Sigmoid colon (tissue), 7 donors: ENCODE data around the gene TRIM41. TPM values are rescaled to one million over a fixed set of nuclear protein-coding genes. Genes with fewer than 3 reads are reported as not detected.

Experiments used
- DNase-seq: peaks from one replicate; pipeline ENCODE4 v3.0.0-alpha.2; 2019
- H3K27ac ChIP-seq, 4 donors: fragments of 200-600 bp; sonication (generic); one replicate each; pipeline ENCODE4 v1.5.1; 2016 to 2019; ENCODE audit warnings: mild to moderate bottlenecking in 1 of 4
- H3K27me3 ChIP-seq, 3 donors: fragments of 200-600 bp; sonication (generic); one replicate each; pipeline ENCODE4 v1.5.1; 2019; ENCODE audit warnings: mild to moderate bottlenecking in 1 of 3
- H3K36me3 ChIP-seq, 4 donors: fragments of 200-600 bp; sonication (generic); one replicate each; pipeline ENCODE4 v1.5.1; 2016 to 2019
- H3K4me1 ChIP-seq, 4 donors: fragments of 200-600 bp; sonication (generic); one replicate each; pipeline ENCODE4 v1.5.1; 2017 to 2019
- H3K4me3 ChIP-seq, 4 donors: fragments of 200-600 bp; sonication (generic); one replicate each; pipeline ENCODE4 v1.5.1; 2017 to 2019; ENCODE audit warnings: mild to moderate bottlenecking in 2 of 4, moderate library complexity in 1 of 4
- H3K9me3 ChIP-seq, 4 donors: fragments of 200-600 bp in 3 of 4; sonication (generic) in 3 of 4; one replicate each; pipeline versions ENCODE4 v1.5.1 to v1.6.1; 2013 to 2019
- CTCF ChIP-seq, 4 experiments: fragments of 450-650 bp in 3 of 4; fragments of 200-600 bp in 1 of 4; IDR thresholded peaks; one replicate each; pipeline ENCODE4 v1.5.1; 2016 to 2019; ENCODE audit warnings: antibody characterized with exemption in 4 of 4, mild to moderate bottlenecking in 3 of 4, moderate library complexity in 2 of 4
- EP300 ChIP-seq, 4 donors: sonication (generic); formaldehyde crosslinking; IDR thresholded peaks; one replicate each; pipeline ENCODE4 v1.6.1; 2017; ENCODE audit warnings: antibody characterized with exemption in 4 of 4
- POLR2A ChIP-seq, 2 donors: fragments of 450-650 bp; IDR thresholded peaks; one replicate each; pipeline ENCODE4 v1.6.1; 2016; ENCODE audit warnings: antibody characterized with exemption in 2 of 2, mild to moderate bottlenecking in 2 of 2, moderate library complexity in 2 of 2
- POLR2AphosphoS5 ChIP-seq, 4 donors: sonication (generic); formaldehyde crosslinking; IDR thresholded peaks; one replicate each; pipeline ENCODE4 v1.6.1; 2017; ENCODE audit warnings: antibody characterized with exemption in 4 of 4
- WGBS, 2 donors: extraction: QIAGEN DNeasy Blood & Tissue Kit; methylation state at CpG; one replicate each; pipeline ENCODE4 v1.1.7; 2013; 5-methylcytosine and 5-hydroxymethylcytosine counted together
- intact Hi-C: fragments of 100-400 bp; cut with DNase I; formaldehyde crosslinking; loops from one replicate; pipeline ENCODE4 v1.15.1; 2023
- polyA plus RNA-seq, 3 donors: library from polyadenylated mRNA; stranded (reverse); fragments of 200-250 nt; gene quantifications; one replicate each; pipeline ENCODE4 v1.2.3, GENCODE V29; 2013
- total RNA-seq, 4 donors: library from RNA; depleted of rRNA; stranded (reverse); fragments of >200 nt; gene quantifications; one replicate each; pipeline ENCODE4 v1.1.0, GENCODE V29; 2016
- donor health status: healthy with polysubstance abuse.
- donor health status: Bipolar disorder and iron deficiency.
- donor health status: healthy.

TRIM41 gene
- total and polyA plus RNA-seq, 7 donors, result 8.2 to 25.3 (median 14.1) TPM

- intact Hi-C loops, result loop anchor here (10.0 kb wide), 1 partner anchor 381 kb away; the partner anchor contains the start of gene MGAT1
- DNase-seq, result no peak
- TF ChIP-seq EP300 (IDR thresholded peaks at IDR 0.05) (no peak), POLR2AphosphoS5 (IDR thresholded peaks at IDR 0.05) (no peak), CTCF (IDR thresholded peaks at IDR 0.05) (no peak), POLR2A (IDR thresholded peaks at IDR 0.05) (no peak)
- WGBS, 2 donors, result 70 to 88% methylated on average over 6 of the region's 6 CpGs
- Histone ChIP-seq H3K4me1 (peaks cover 0 to 39% (median 11%) of the 10 kb centered on the region in 4 donors), H3K36me3 (no peaks in the 10 kb centered on the region), H3K27me3 (no peaks in the 10 kb centered on the region), H3K9me3 (no peaks in the 10 kb centered on the region), H3K27ac (no peak overlapping the region), H3K4me3 (no peak overlapping the region)
These were observed 37.1 kb upstream of the TRIM41 start for GRCh38 chr5:181186022-181186421.

DNA sequence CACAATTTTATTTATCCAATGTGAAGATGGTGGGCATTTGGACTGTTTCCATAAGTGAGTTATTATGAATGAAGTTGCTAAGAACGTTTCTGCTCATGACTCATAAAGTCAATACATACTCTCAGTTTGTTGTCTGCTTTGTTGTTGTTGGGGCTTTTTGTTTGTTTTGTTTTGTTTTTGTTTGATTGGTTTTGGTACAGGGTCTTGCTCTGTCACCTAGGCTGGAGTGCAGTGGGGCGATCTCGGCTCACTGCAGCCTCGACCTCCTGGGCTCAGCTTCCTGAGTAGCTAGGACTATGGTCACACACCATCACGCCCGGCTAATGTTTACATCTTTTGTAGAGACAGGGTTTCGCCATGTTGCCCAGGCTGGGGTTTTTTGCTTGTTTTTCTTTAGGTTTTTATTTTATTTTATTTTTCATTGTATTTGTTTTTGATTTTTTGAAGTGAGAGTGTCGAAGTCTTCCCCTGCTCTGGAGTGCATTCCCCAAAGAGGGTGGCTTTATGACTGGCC, 36.0 kb upstream of the TRIM41 start:
- Histone ChIP-seq H3K27me3 (no peaks in the 10 kb centered on the region), H3K36me3 (no peaks in the 10 kb centered on the region), H3K4me3 (no peak overlapping the region), H3K4me1 (peaks cover under 1 to 42% (median 11%) of the 10 kb centered on the region in 4 donors), H3K9me3 (no peaks in the 10 kb centered on the region), H3K27ac (peak overlapping the region in 3 of 4 donors; percentile 82 to 93 (median 92))
- no peak for TF ChIP-seq EP300 (IDR thresholded peaks at IDR 0.05)
- no peak for TF ChIP-seq POLR2A (IDR thresholded peaks at IDR 0.05)
- TF ChIP-seq CTCF (IDR thresholded peaks at IDR 0.05), result no peak
- no peak for TF ChIP-seq POLR2AphosphoS5 (IDR thresholded peaks at IDR 0.05)
- no peak for DNase-seq
- WGBS, 2 donors, result 27 to 47% methylated on average over 8 of the region's 8 CpGs
- intact Hi-C loops, result loop anchor here (10.0 kb wide), 1 partner anchor 382 kb away; the partner anchor contains the start of gene MGAT1

DNA sequence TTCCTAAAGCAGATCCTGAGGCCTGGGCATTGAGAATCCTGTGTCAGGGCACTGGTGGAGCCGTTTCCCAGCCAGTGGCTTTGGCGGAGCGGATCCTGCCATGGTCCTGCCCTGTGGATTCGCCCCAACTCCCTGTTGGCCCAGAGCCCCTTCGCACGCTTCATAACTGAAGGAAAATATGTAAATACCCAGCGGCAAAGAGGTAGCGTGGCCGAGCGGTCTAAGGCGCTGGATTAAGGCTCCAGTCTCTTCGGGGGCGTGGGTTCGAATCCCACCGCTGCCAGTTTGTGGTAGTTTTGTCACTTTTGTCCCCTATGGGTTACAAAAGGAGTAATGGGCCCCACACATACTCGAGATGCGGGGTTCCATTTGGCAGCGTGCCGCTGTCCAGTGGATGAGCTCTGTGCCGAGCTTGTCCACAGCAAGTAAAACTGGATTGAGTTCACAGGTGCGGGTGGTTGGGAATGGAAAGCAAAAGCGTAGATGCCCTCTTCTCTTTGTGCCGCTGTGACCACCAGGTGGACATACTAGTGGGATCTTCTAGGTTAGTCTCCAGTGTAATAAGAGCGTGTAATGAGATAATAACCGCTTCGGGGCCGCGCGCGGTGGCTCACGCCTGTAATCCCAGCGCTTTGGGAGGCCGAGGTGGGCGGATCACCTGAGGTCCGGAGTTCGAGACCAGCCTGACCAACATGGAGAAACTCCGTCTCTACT, 35.4 kb upstream of the TRIM41 start:
- Histone ChIP-seq H3K36me3 (no peaks in the 10 kb centered on the region), H3K4me1 (peaks cover 6 to 48% (median 14%) of the 10 kb centered on the region in 4 donors), H3K9me3 (no peaks in the 10 kb centered on the region), H3K4me3 (peak overlapping the region; percentile 60 to 68 (median 64)), H3K27me3 (no peaks in the 10 kb centered on the region), H3K27ac (peak overlapping the region; percentile 82 to 93 (median 90))
- peak; percentile 91 for DNase-seq
- WGBS, 2 donors, result 5 to 10% methylated on average over 37 of the region's 37 CpGs
- TF ChIP-seq EP300 (IDR thresholded peaks at IDR 0.05), result no peak
- no peak for TF ChIP-seq CTCF (IDR thresholded peaks at IDR 0.05)
- TF ChIP-seq POLR2AphosphoS5 (IDR thresholded peaks at IDR 0.05), result peak in 3 of 4 donors; percentile 36 to 57 (median 47)
- TF ChIP-seq POLR2A (IDR thresholded peaks at IDR 0.05), result no peak
- intact Hi-C loops, result loop anchor here (10.0 kb wide), 1 partner anchor 383 kb away; the partner anchor contains the start of gene MGAT1

DNA sequence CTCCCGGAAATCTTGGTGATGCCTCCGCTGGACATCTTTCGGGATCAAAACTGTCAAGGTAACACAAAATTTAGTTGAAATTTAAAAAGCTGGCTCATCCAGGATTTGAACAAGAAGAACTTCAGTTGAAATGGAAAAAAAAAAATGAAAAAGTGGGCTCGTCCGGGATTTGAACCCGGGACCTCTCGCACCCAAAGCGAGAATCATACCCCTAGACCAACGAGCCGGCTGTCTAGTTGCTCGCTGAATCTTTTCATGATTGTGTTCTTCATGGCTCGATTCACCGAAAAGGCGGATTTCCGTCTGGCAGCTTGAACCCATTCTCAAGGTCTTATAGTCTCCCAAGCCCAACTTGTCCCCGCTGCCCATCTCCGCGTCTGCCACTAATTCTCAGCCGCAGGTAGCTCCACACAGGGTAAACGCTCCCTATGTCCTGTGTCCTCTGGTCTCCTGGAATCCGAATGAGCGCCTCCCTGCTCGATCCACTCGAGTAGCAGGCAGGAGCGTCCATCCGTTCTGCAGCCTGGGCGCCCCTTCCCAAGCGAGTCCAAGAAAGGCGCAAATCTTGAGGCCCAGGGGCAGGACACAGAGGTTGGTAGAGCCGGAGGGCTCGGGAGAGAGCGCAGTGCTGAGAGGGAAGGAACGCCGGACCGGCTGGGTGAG, 34.2 kb upstream of the TRIM41 start:
- peak; percentile 92 for DNase-seq
- no peaks in the 10 kb centered on the region for H3K36me3 ChIP-seq
- peak overlapping the region; percentile 82 to 93 (median 90) for H3K27ac ChIP-seq
- peaks cover 7 to 46% (median 13%) of the 10 kb centered on the region in 4 donors for H3K4me1 ChIP-seq
- H3K27me3 ChIP-seq, result no peaks in the 10 kb centered on the region
- peak overlapping the region; percentile 60 to 68 (median 64) for H3K4me3 ChIP-seq
- WGBS, 2 donors, result 0% methylated on average over 35 of the region's 35 CpGs
- peak in 1 of 4 donors; percentile 4 for TF ChIP-seq POLR2AphosphoS5 (IDR thresholded peaks at IDR 0.05)
- no peak for TF ChIP-seq CTCF (IDR thresholded peaks at IDR 0.05)
- intact Hi-C loops, result loop anchor here (10.0 kb wide), 1 partner anchor 384 kb away; the partner anchor contains the start of gene MGAT1
- no peaks in the 10 kb centered on the region for H3K9me3 ChIP-seq
